ENCODE results near the gene PCYT2. TPM values are rescaled to one million over a fixed set of nuclear protein-coding genes. Genes with fewer than 3 reads are reported as not detected.

The PCYT2 gene
- total RNA-seq, 1 experiment from 2014 or later: 51.5 TPM

GRCh38 chr17:81899514-81900166 lies 11.6 kb downstream of the PCYT2 start:
- H3K9ac ChIP-seq (ENCODE audit: low read length): peak overlapping the region; percentile 47
- no TSS peak for BruUV-seq (replicated peaks)
- no peak for DNase-seq (ENCODE audit: low read depth, low spot score)
- no peaks in the 10 kb centered on the region for H3K27me3 ChIP-seq (ENCODE audit: insufficient read depth, low read length)
- peak overlapping the region; percentile 60 for H3K4me2 ChIP-seq (ENCODE audit: low read length)
- RAD21 ChIA-PET (ENCODE audit: low non-redundant PET in 1 of 2, low total read pairs in 2 of 2, uncharacterized antibody in 2 of 2, unreplicated experiment in 2 of 2): no interaction called here
- H3K4me1 ChIP-seq (ENCODE audit: control insufficient read depth in 1 of 2, insufficient read depth in 2 of 2, low read length in 2 of 2): peaks cover 24 to 52% of the 10 kb centered on the region in 2 experiments
- H3K9me2 ChIP-seq (ENCODE audit: insufficient read depth): no peaks in the 10 kb centered on the region
- peaks cover 6% of the 10 kb centered on the region; the same call in 1 of the 2 replicates for H3K79me2 ChIP-seq (ENCODE audit: insufficient read depth, low read length)
- peak overlapping the region; percentile 85; the same call in 1 of the 2 replicates for H3K27ac ChIP-seq (ENCODE audit: low read depth, low read length)
- no peak for TF ChIP-seq ATF3 (IDR thresholded peaks at IDR 0.05)
- peaks cover 7 to 29% of the 10 kb centered on the region in 2 experiments; a peak in 2 of 4 replicates for H3K36me3 ChIP-seq (ENCODE audit: control insufficient read depth in 1 of 2, insufficient read depth in 2 of 2, low read length in 2 of 2)
- intact Hi-C loops (cut with micrococcal nuclease): no loop called here
- POLR2A ChIA-PET: no interaction called here
- no peaks in the 10 kb centered on the region for H4K20me1 ChIP-seq (ENCODE audit: insufficient read depth)
- CTCF ChIA-PET: no interaction called here
- H2AFZ ChIP-seq (ENCODE audit: low read depth, low read length, poor library complexity, severe bottlenecking): no peak overlapping the region
- H3K9me3 ChIP-seq (ENCODE audit: control insufficient read depth in 1 of 2, insufficient read depth in 1 of 2, low read depth in 1 of 2, low read length in 2 of 2): no peaks in the 10 kb centered on the region
- no peak overlapping the region for H3K4me3 ChIP-seq (replicated peaks in 1 of 2; ENCODE audit: low read depth in 1 of 2, low read length in 2 of 2)
- ATAC-seq: no peak

- Histone ChIP-seq H4K20me1 (ENCODE audit: insufficient read depth) (no peaks in the 10 kb centered on the region), H3K9ac (ENCODE audit: low read length) (peak overlapping the region; percentile 47), H3K4me1 (ENCODE audit: control insufficient read depth in 1 of 2, insufficient read depth in 2 of 2, low read length in 2 of 2) (peaks cover 24 to 52% of the 10 kb centered on the region in 2 experiments), H2AFZ (ENCODE audit: low read depth, low read length, poor library complexity, severe bottlenecking) (no peak overlapping the region), H3K79me2 (ENCODE audit: insufficient read depth, low read length) (peaks cover 12% of the 10 kb centered on the region), H3K9me2 (ENCODE audit: insufficient read depth) (no peaks in the 10 kb centered on the region), H3K4me3 (replicated peaks in 1 of 2; ENCODE audit: low read depth in 1 of 2, low read length in 2 of 2) (peak overlapping the region in 1 of 2 experiments; percentile 13; a peak in 2 of 4 replicates), H3K27ac (ENCODE audit: low read depth, low read length) (peak overlapping the region; percentile 85), H3K27me3 (ENCODE audit: insufficient read depth, low read length) (no peaks in the 10 kb centered on the region), H3K4me2 (ENCODE audit: low read length) (peak overlapping the region; percentile 60), H3K36me3 (ENCODE audit: control insufficient read depth in 1 of 2, insufficient read depth in 2 of 2, low read length in 2 of 2) (peaks cover 11 to 30% of the 10 kb centered on the region in 2 experiments; a peak in 2 of 4 replicates), H3K9me3 (ENCODE audit: control insufficient read depth in 1 of 2, insufficient read depth in 1 of 2, low read depth in 1 of 2, low read length in 2 of 2) (no peaks in the 10 kb centered on the region)
- TF ChIP-seq CEBPB (IDR thresholded peaks at IDR 0.05; ENCODE audit: low read depth) (no peak), POLR2A (IDR thresholded peaks at IDR 0.05; ENCODE audit: borderline replicate concordance, extremely low read depth, insufficient read depth, insufficient read length) (no peak), ZFX (IDR thresholded peaks at IDR 0.05) (no peak), SIN3A (IDR thresholded peaks at IDR 0.05; ENCODE audit: low read depth) (no peak), JUND (IDR thresholded peaks at IDR 0.05) (no peak), POLR2AphosphoS5 (IDR thresholded peaks at IDR 0.05; ENCODE audit: low read depth, low read length) (no peak), EZH2phosphoT487 (IDR thresholded peaks at IDR 0.05; ENCODE audit: borderline replicate concordance) (no peak), EGR1 (IDR thresholded peaks at IDR 0.05; ENCODE audit: low read depth) (no peak), ZBTB33 (IDR thresholded peaks at IDR 0.05; ENCODE audit: extremely low read depth, insufficient replicate concordance, low read length) (no peak), ZNF274 (IDR thresholded peaks at IDR 0.05; ENCODE audit: low read depth, low read length) (no peak), MAX (IDR thresholded peaks at IDR 0.05) (no peak), FOSL1 (IDR thresholded peaks at IDR 0.05; ENCODE audit: low read depth) (no peak), CBX3 (IDR thresholded peaks at IDR 0.05; ENCODE audit: low read depth) (no peak), YY1 (IDR thresholded peaks at IDR 0.05; ENCODE audit: extremely low read depth, insufficient replicate concordance, low read depth, low read length) (no peak), ATF3 (IDR thresholded peaks at IDR 0.05) (no peak), RAD21 (IDR thresholded peaks at IDR 0.05; ENCODE audit: low read depth) (no peak)
- POLR2A ChIA-PET: no interaction called here
- no TSS peak for BruUV-seq (replicated peaks)
- intact Hi-C loops (cut with micrococcal nuclease): no loop called here
- ATAC-seq: peak; percentile 4
- DNase-seq (ENCODE audit: low read depth, low spot score): no peak
- CTCF ChIA-PET: no interaction called here
- RAD21 ChIA-PET (ENCODE audit: low non-redundant PET in 1 of 2, low total read pairs in 2 of 2, uncharacterized antibody in 2 of 2, unreplicated experiment in 2 of 2): no interaction called here
Observed at GRCh38 chr17:81898885-81899284, 12.3 kb downstream of the PCYT2 start.
